ENCODE measurements around the gene ZDHHC20. TPM values are rescaled to one million over a fixed set of nuclear protein-coding genes. Genes with fewer than 3 reads are reported as not detected.

ZDHHC20 gene
- total and polyA plus RNA-seq, 2 of the 4 experiments (the other 2 are of a cell fraction), result 16.1 to 72.4 TPM

- Histone ChIP-seq H2BK5ac (ENCODE audit: low read depth, low read length, poor library complexity, severe bottlenecking) (no peak overlapping the region), H4K91ac (ENCODE audit: insufficient read depth, low read depth, low read length) (no peak overlapping the region), H4K5ac (ENCODE audit: low read depth, low read length) (no peak overlapping the region), H3K23ac (ENCODE audit: low read depth, low read length) (no peak overlapping the region), H3K4ac (ENCODE audit: low read depth, low read length) (no peak overlapping the region), H3K27ac (ENCODE audit: insufficient read depth, low read length) (no peak overlapping the region), H4K20me1 (ENCODE audit: insufficient read depth, low read length) (no peaks in the 10 kb centered on the region), H2BK20ac (ENCODE audit: low read depth, low read length) (no peak overlapping the region), H3K9me1 (ENCODE audit: insufficient read depth, low read length) (no peaks in the 10 kb centered on the region), H2AFZ (replicated peaks; ENCODE audit: low read length, poor library complexity) (no peak overlapping the region), H3K4me3 (ENCODE audit: insufficient read depth, low read depth, low read length) (no peak overlapping the region), H3K4me2 (ENCODE audit: low read depth, low read length) (no peak overlapping the region), H3K27me3 (ENCODE audit: control insufficient read depth, insufficient read depth, low read length) (no peaks in the 10 kb centered on the region; the same call in 1 of the 2 replicates), H2BK120ac (ENCODE audit: low read depth, low read length) (no peak overlapping the region), H2AK9ac (replicated peaks; ENCODE audit: low read depth, low read length, poor library complexity) (no peak overlapping the region), H3K9ac (ENCODE audit: low read depth, low read length) (no peak overlapping the region), H3K9me3 (ENCODE audit: control insufficient read depth, insufficient read depth, low read length) (peaks cover 6% of the 10 kb centered on the region; the same call in 1 of the 2 replicates), H2BK15ac (ENCODE audit: low read depth, low read length) (no peak overlapping the region), H3K4me1 (ENCODE audit: control insufficient read depth, insufficient read depth, low read length) (no peaks in the 10 kb centered on the region), H2AK5ac (ENCODE audit: low read depth, low read length) (no peak overlapping the region), H3K18ac (ENCODE audit: low read depth, low read length) (no peak overlapping the region), H3K79me1 (ENCODE audit: low read depth in 1 of 2, low read length in 2 of 2) (no peaks in the 10 kb centered on the region), H3K36me3 (ENCODE audit: control insufficient read depth, insufficient read depth, low read length) (no peaks in the 10 kb centered on the region), H4K8ac (ENCODE audit: low read depth in 2 of 2, low read length in 2 of 2) (no peak overlapping the region), H3K56ac (ENCODE audit: extremely low read depth, insufficient read depth, low read length) (no peak overlapping the region), H3K14ac (replicated peaks; ENCODE audit: low read depth, low read length) (no peak overlapping the region)
- TF ChIP-seq USF2 (IDR thresholded peaks at IDR 0.05; ENCODE audit: low read depth, low read length) (no peak), CHD1 (IDR thresholded peaks at IDR 0.05; ENCODE audit: low read depth, low read length) (no peak), RAD21 (IDR thresholded peaks at IDR 0.05; ENCODE audit: low read length) (no peak), MAZ (IDR thresholded peaks at IDR 0.05; ENCODE audit: borderline replicate concordance, low read depth, low read length) (no peak), POLR2A (IDR thresholded peaks at IDR 0.05; ENCODE audit: low read depth, low read length) (no peak), SMC3 (IDR thresholded peaks at IDR 0.05; ENCODE audit: low read depth, low read length) (no peak), CEBPB (IDR thresholded peaks at IDR 0.05; ENCODE audit: low read depth, low read length) (no peak), CTCF (conservative IDR thresholded peaks at IDR 0.05; ENCODE audit: low read depth, low read length) (no peak), RCOR1 (IDR thresholded peaks at IDR 0.05; ENCODE audit: insufficient replicate concordance, low read length) (no peak), RFX5 (IDR thresholded peaks at IDR 0.05; ENCODE audit: low read depth, low read length) (no peak)
- BruUV-seq (replicated peaks), result no TSS peak
- dilution Hi-C loops (cut with HindIII; ENCODE audit: low sequenced_read_pairs, unreplicated experiment) (no loop called here), intact Hi-C loops (cut with micrococcal nuclease) (no loop called here), in situ Hi-C loops (cut with MboI; ENCODE audit: low sequenced_read_pairs) (no loop called here)
- WGBS, 2 experiments (ENCODE audit: extremely low coverage in 2 of 2, insufficient read length in 1 of 2), result 82% methylated on average over 2 of the region's 4 CpGs; no CpG with 5 or more reads in 1 of the 2 experiments
- ChIA-PET CTCF (no interaction called here), POLR2A (ENCODE audit: unreplicated experiment) (no interaction called here)
- ATAC-seq (ENCODE audit: low read depth) (no peak), DNase-seq (no peak)
Observed at GRCh38 chr13:21364916-21365315, 94.2 kb downstream of the ZDHHC20 start.
